HCT116 (cell line): Measurements from ENCODE around the gene UNK. TPM values are rescaled to one million over a fixed set of nuclear protein-coding genes. Genes with fewer than 3 reads are reported as not detected.

ENCODE experiments used
- ATAC-seq: fragments of 200-7000 bp; cut with Tn5 transposase; 2 replicates; pipeline ENCODE4 v1.9.1; 2020; ENCODE audit warnings: mild to moderate bottlenecking, moderate library complexity
- BruUV-seq: library from RNA; stranded (reverse); fragments of 400-500 nt; replicated peaks from 2 replicates; lab custom pipeline; 2021; lab: Mats Ljungman, UMichigan
- CTCF ChIA-PET: fragments of 300-600 bp; sonication (Branson Sonifier 250); formaldehyde crosslinking; loops from one replicate; lab custom pipeline; 2021; ENCODE audit warnings: antibody characterized with exemption; lab: Charles Lee
- POLR2A ChIA-PET: fragments of 300-600, 350-600 bp; sonication (Branson Sonifier 250); formaldehyde crosslinking; loops from one replicate; lab custom pipeline; 2021; ENCODE audit warnings: antibody characterized with exemption; lab: Charles Lee
- RAD21 ChIA-PET, 2 experiments: fragments of 300-600 bp; sonication (Branson Sonifier 250); formaldehyde crosslinking; loops; one replicate each; lab custom pipeline; 2023; ENCODE audit warnings: low total read pairs in 2 of 2; ENCODE audit not compliant: uncharacterized antibody in 2 of 2, unreplicated experiment in 2 of 2, low non-redundant PET in 1 of 2; lab: Charles Lee
- DNase-seq: peaks from one replicate; pipeline ENCODE4 v3.0.0-alpha.2; 2010; ENCODE audit warnings: low read depth, low spot score
- H2AFZ ChIP-seq: fragments of 200-600 bp; shearing (Covaris generic), sonication (generic); 2 replicates; pipeline ENCODE4 v1.6.1; 2017; ENCODE audit warnings: low read depth, mixed run types, mixed read lengths, antibody characterized with exemption, low read length; ENCODE audit not compliant: poor library complexity, severe bottlenecking
- H3K27ac ChIP-seq: 2 replicates; pipeline ENCODE4 v1.5.1; 2012; ENCODE audit warnings: low read depth, low read length
- H3K27me3 ChIP-seq: fragments of 200-600 bp; sonication (generic); 2 replicates; pipeline ENCODE4 v1.6.1; 2016; ENCODE audit warnings: mixed run types, low read length, mixed read lengths; ENCODE audit not compliant: insufficient read depth
- H3K36me3 ChIP-seq, 2 experiments: fragments of 200-500 bp in 1 of 2; fragments of 200-600 bp in 1 of 2; sonication (Bioruptor generic) in 1 of 2; sonication (generic) in 1 of 2; 2 replicates each; pipeline versions ENCODE4 v1.5.1 to v1.6.1; 2014 to 2016; ENCODE audit warnings: low read length in 2 of 2, inconsistent platforms in 1 of 2, mixed read lengths in 1 of 2, mixed run types in 1 of 2; ENCODE audit not compliant: insufficient read depth in 2 of 2, control insufficient read depth in 1 of 2
- H3K4me1 ChIP-seq, 2 experiments: fragments of 200-600 bp in 1 of 2; sonication (generic) in 1 of 2; 2 replicates each; pipeline versions ENCODE4 v1.5.1 to v1.6.1; 2012 to 2017; ENCODE audit warnings: low read length in 2 of 2, inconsistent platforms in 1 of 2, mild to moderate bottlenecking in 1 of 2, mixed read lengths in 1 of 2, mixed run types in 1 of 2, moderate library complexity in 1 of 2; ENCODE audit not compliant: insufficient read depth in 2 of 2, control insufficient read depth in 1 of 2
- H3K4me2 ChIP-seq: fragments of 200-600 bp; sonication (generic); 2 replicates; pipeline ENCODE4 v1.6.1; 2017; ENCODE audit warnings: mixed run types, low read length, mixed read lengths
- H3K4me3 ChIP-seq, 2 experiments: fragments of 200-600 bp in 1 of 2; sonication (generic) in 1 of 2; replicated peaks in 1 of 2; 2 replicates each; pipeline ENCODE4 v1.5.1; 2011 to 2016; ENCODE audit warnings: low read length in 2 of 2, control low read depth in 1 of 2, low read depth in 1 of 2, mild to moderate bottlenecking in 1 of 2, mixed read lengths in 1 of 2, mixed run types in 1 of 2
- H3K79me2 ChIP-seq: fragments of 200-600 bp; sonication (generic); 2 replicates; pipeline ENCODE4 v1.6.1; 2017; ENCODE audit warnings: mild to moderate bottlenecking, mixed run types, low read length, moderate library complexity, mixed read lengths; ENCODE audit not compliant: insufficient read depth
- H3K9ac ChIP-seq: fragments of 200-600 bp; sonication (generic); 2 replicates; pipeline ENCODE4 v1.6.1; 2016; ENCODE audit warnings: low read length, mixed read lengths
- H3K9me2 ChIP-seq: fragments of 200-600 bp; sonication (generic), shearing (Covaris generic); 2 replicates; pipeline ENCODE4 v1.6.1; 2017; ENCODE audit warnings: mixed run types, mild to moderate bottlenecking, moderate library complexity; ENCODE audit not compliant: insufficient read depth
- H3K9me3 ChIP-seq, 2 experiments: fragments of 200-500 bp in 1 of 2; fragments of 200-600 bp in 1 of 2; sonication (Bioruptor generic) in 1 of 2; sonication (generic) in 1 of 2; 2 replicates each; pipeline ENCODE4 v1.6.1; 2014 to 2017; ENCODE audit warnings: low read length in 2 of 2, mixed read lengths in 2 of 2, inconsistent platforms in 1 of 2, low read depth in 1 of 2, mild to moderate bottlenecking in 1 of 2, mixed run types in 1 of 2, moderate library complexity in 1 of 2; ENCODE audit not compliant: control insufficient read depth in 1 of 2, insufficient read depth in 1 of 2
- H4K20me1 ChIP-seq: fragments of 200-600 bp; sonication (generic), shearing (Covaris generic); 2 replicates; pipeline ENCODE4 v1.6.1; 2017; ENCODE audit warnings: mixed run types, mild to moderate bottlenecking, moderate library complexity; ENCODE audit not compliant: insufficient read depth
- CBX3 ChIP-seq: IDR thresholded peaks from 2 replicates; pipeline ENCODE4 v1.6.1; 2012; ENCODE audit warnings: low read depth
- CTCF ChIP-seq, 3 experiments: fragments of 200-600 bp in 1 of 3; sonication (generic) in 1 of 3; IDR thresholded peaks in 2 of 3; conservative IDR thresholded peaks in 1 of 3; 2 replicates each; pipeline ENCODE4 v1.5.1; 2012 to 2017; ENCODE audit warnings: low read depth in 2 of 3, low read length in 2 of 3, antibody characterized with exemption in 1 of 3, borderline replicate concordance in 1 of 3, control low read depth in 1 of 3, mild to moderate bottlenecking in 1 of 3, mixed read lengths in 1 of 3, mixed run types in 1 of 3, moderate library complexity in 1 of 3; ENCODE audit not compliant: insufficient read depth in 1 of 3
- FOSL1 ChIP-seq: IDR thresholded peaks from 2 replicates; pipeline ENCODE4 v1.6.1; 2012; ENCODE audit warnings: low read depth
- POLR2A ChIP-seq: IDR thresholded peaks from 2 replicates; pipeline ENCODE4 v1.7.0; 2011; ENCODE audit warnings: borderline replicate concordance; ENCODE audit not compliant: insufficient read depth, insufficient read length; ENCODE audit errors: extremely low read depth
- RAD21 ChIP-seq: IDR thresholded peaks from 2 replicates; pipeline ENCODE4 v1.6.1; 2012; ENCODE audit warnings: low read depth, mild to moderate bottlenecking
- SIN3A ChIP-seq: IDR thresholded peaks from 2 replicates; pipeline ENCODE4 v1.6.1; 2012; ENCODE audit warnings: low read depth
- YY1 ChIP-seq: IDR thresholded peaks from 2 replicates; pipeline ENCODE4 v1.6.1; 2011; ENCODE audit warnings: low read length, low read depth, moderate library complexity, mild to moderate bottlenecking; ENCODE audit not compliant: insufficient replicate concordance; ENCODE audit errors: extremely low read depth
- ZFX ChIP-seq: fragments of 450-650 bp; IDR thresholded peaks from 2 replicates; pipeline ENCODE4 v1.6.1; 2017
- ZNF274 ChIP-seq: fragments of 200-500 bp; sonication (Bioruptor generic); IDR thresholded peaks from 2 replicates; pipeline ENCODE4 v1.6.1; 2014; ENCODE audit warnings: mild to moderate bottlenecking, low read depth, low read length, inconsistent platforms
- intact Hi-C: fragments of 100-400 bp; cut with micrococcal nuclease; formaldehyde crosslinking; loops from 2 replicates; pipeline ENCODE4 v1.10.0; 2022
- total RNA-seq: library from RNA; stranded (reverse); gene quantifications from one replicate; pipeline ENCODE4 v1.2.1, GENCODE V29; 2021; ENCODE audit not compliant: unreplicated experiment
- TF ChIP-seq, protein P1 (sequence below): IDR thresholded peaks from 2 replicates; pipeline ENCODE4 v1.6.1; 2012
- TF ChIP-seq, protein P2 (sequence below): IDR thresholded peaks from 2 replicates; pipeline ENCODE4 v1.6.1; 2012; ENCODE audit warnings: low read depth

UNK gene
- total RNA-seq, 1 experiment from 2014 or later = 40.6 TPM

GRCh38 chr17:75779250-75779986 is 5.2 kb upstream of the UNK start (continued):
- TF ChIP-seq CTCF (IDR thresholded peaks at IDR 0.05 in 2 of 3, conservative IDR thresholded peaks at IDR 0.05 in 1 of 3; ENCODE audit: borderline replicate concordance in 1 of 3, insufficient read depth in 1 of 3, low read depth in 2 of 3, low read length in 2 of 3) = no peak; a peak in 1 of 6 replicates

GRCh38 chr17:75779987-75780889 is 4.4 kb upstream of the UNK start:
- Histone ChIP-seq H3K36me3 (peaks cover 16 to 33% of the 10 kb centered on the region in 2 experiments), H3K9me3 (no peaks in the 10 kb centered on the region), H3K9me2 (no peaks in the 10 kb centered on the region), H3K27me3 (no peaks in the 10 kb centered on the region), H3K79me2 (peaks cover 30% of the 10 kb centered on the region), H3K4me2 (peak overlapping the region; percentile 47), H4K20me1 (peaks cover 31% of the 10 kb centered on the region), H3K9ac (no peak overlapping the region), H3K4me3 (peak overlapping the region in 1 of 2 experiments; percentile 84; a peak in 1 of 4 replicates), H3K4me1 (peaks cover 35 to 76% of the 10 kb centered on the region in 2 experiments), H2AFZ (peak overlapping the region; percentile 82), H3K27ac (peak overlapping the region; percentile 39; the same call in 1 of the 2 replicates)
- intact Hi-C loops = loop anchor here (2.0 to 5.0 kb wide), 2 partner anchors 75 to 97 kb away; partner anchors contain the start of genes TRIM47 and WBP2
- ChIA-PET POLR2A (interaction anchor here (0.6 to 5.0 kb wide), 87 partner anchors 9 to 509 kb away, joined by 3 to 83 read pairs (median 4); partner anchors contain the start of genes FBF1, GALK1, ITGB4 and MIF4GD), RAD21 (interaction anchor here (0.6 to 1.0 kb wide), 5 partner anchors 15 to 75 kb away, joined by 3 to 4 read pairs (median 3); partner anchors contain the start of genes GALK1 (in 1 of the 2) and WBP2 (in 1 of the 2)), CTCF (interaction anchor here (0.7 to 1.5 kb wide), 12 partner anchors 7 to 179 kb away, joined by 3 to 8 read pairs (median 3); partner anchors contain the start of genes SMIM5 and WBP2)
- no TSS peak for BruUV-seq
- DNase-seq = no peak
- ATAC-seq = no peak
- TF ChIP-seq FOSL1 = no peak
- TF ChIP-seq SIN3A = no peak
- no peak for TF ChIP-seq POLR2A
- TF ChIP-seq CTCF (IDR thresholded peaks at IDR 0.05 in 2 of 3, conservative IDR thresholded peaks at IDR 0.05 in 1 of 3; ENCODE audit: borderline replicate concordance in 1 of 3, insufficient read depth in 1 of 3, low read depth in 2 of 3, low read length in 2 of 3) = no peak
- TF ChIP-seq ZNF274 = no peak
- TF ChIP-seq, protein P1, sequence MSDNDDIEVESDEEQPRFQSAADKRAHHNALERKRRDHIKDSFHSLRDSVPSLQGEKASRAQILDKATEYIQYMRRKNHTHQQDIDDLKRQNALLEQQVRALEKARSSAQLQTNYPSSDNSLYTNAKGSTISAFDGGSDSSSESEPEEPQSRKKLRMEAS = no peak
- TF ChIP-seq, protein P2, sequence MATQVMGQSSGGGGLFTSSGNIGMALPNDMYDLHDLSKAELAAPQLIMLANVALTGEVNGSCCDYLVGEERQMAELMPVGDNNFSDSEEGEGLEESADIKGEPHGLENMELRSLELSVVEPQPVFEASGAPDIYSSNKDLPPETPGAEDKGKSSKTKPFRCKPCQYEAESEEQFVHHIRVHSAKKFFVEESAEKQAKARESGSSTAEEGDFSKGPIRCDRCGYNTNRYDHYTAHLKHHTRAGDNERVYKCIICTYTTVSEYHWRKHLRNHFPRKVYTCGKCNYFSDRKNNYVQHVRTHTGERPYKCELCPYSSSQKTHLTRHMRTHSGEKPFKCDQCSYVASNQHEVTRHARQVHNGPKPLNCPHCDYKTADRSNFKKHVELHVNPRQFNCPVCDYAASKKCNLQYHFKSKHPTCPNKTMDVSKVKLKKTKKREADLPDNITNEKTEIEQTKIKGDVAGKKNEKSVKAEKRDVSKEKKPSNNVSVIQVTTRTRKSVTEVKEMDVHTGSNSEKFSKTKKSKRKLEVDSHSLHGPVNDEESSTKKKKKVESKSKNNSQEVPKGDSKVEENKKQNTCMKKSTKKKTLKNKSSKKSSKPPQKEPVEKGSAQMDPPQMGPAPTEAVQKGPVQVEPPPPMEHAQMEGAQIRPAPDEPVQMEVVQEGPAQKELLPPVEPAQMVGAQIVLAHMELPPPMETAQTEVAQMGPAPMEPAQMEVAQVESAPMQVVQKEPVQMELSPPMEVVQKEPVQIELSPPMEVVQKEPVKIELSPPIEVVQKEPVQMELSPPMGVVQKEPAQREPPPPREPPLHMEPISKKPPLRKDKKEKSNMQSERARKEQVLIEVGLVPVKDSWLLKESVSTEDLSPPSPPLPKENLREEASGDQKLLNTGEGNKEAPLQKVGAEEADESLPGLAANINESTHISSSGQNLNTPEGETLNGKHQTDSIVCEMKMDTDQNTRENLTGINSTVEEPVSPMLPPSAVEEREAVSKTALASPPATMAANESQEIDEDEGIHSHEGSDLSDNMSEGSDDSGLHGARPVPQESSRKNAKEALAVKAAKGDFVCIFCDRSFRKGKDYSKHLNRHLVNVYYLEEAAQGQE = no peak
- TF ChIP-seq ZFX = no peak
- TF ChIP-seq YY1 = no peak
- no peak for TF ChIP-seq CBX3
- TF ChIP-seq RAD21 = no peak
